ENCODE measurements around the gene RCAN3. TPM values are rescaled to one million over a fixed set of nuclear protein-coding genes. Genes with fewer than 3 reads are reported as not detected.

RCAN3 gene
- total and polyA plus RNA-seq, 2 of the 13 experiments (the other 11 are each of a cell fraction or from before 2014, with no cell fraction given), result 12.2 to 13.3 TPM

- no peak for TF ChIP-seq ZNF407 (CRISPR knock-in tag; IDR thresholded peaks at IDR 0.05; ENCODE audit: not compliant biosample characterization)
- 0 out of 4 replicates have a peak, but pooled peaks of 1 of the 2 experiments have one; percentile 15 for TF ChIP-seq POLR2A (IDR thresholded peaks at IDR 0.05; ENCODE audit: insufficient read depth in 1 of 2, low read depth in 2 of 2, low read length in 2 of 2)
- TF ChIP-seq SOX5 (CRISPR knock-in tag; IDR thresholded peaks at IDR 0.05; ENCODE audit: borderline replicate concordance), result 0 out of 2 replicates have a peak, but pooled peaks have one; percentile 21
- TF ChIP-seq SOX13 (IDR thresholded peaks at IDR 0.05), result no peak
- peak in 1 of 2 experiments; percentile 32; a peak in 1 of 4 replicates for TF ChIP-seq SOX13 (CRISPR knock-in tag; conservative IDR thresholded peaks at IDR 0.05 in 1 of 2, IDR thresholded peaks at IDR 0.05 in 1 of 2)
- no peak for TF ChIP-seq BHLHE40 (IDR thresholded peaks at IDR 0.05; ENCODE audit: low read length)
- TF ChIP-seq NCOA2 (CRISPR knock-in tag; IDR thresholded peaks at IDR 0.05), result 0 out of 2 replicates have a peak, but pooled peaks have one; percentile 31
- TF ChIP-seq REXO4 (CRISPR knock-in tag; IDR thresholded peaks at IDR 0.05; ENCODE audit: borderline replicate concordance), result no peak
- no peak for TF ChIP-seq SOX6 (IDR thresholded peaks at IDR 0.05)
- TF ChIP-seq SOX6 (CRISPR knock-in tag; IDR thresholded peaks at IDR 0.05), result peak; percentile 42
- TF ChIP-seq CHCHD3 (CRISPR knock-in tag; IDR thresholded peaks at IDR 0.05), result no peak
- peak; percentile 53; the same call in 1 of the 2 replicates for TF ChIP-seq FOXO1 (CRISPR knock-in tag; IDR thresholded peaks at IDR 0.05)
- peak; percentile 71; the same call in 1 of the 2 replicates for TF ChIP-seq ZBTB38 (CRISPR knock-in tag; IDR thresholded peaks at IDR 0.05)
- TF ChIP-seq MAFF (IDR thresholded peaks at IDR 0.05; ENCODE audit: low read depth, low read length), result 0 out of 2 replicates have a peak, but pooled peaks have one; percentile 3
- TF ChIP-seq, protein P1, sequence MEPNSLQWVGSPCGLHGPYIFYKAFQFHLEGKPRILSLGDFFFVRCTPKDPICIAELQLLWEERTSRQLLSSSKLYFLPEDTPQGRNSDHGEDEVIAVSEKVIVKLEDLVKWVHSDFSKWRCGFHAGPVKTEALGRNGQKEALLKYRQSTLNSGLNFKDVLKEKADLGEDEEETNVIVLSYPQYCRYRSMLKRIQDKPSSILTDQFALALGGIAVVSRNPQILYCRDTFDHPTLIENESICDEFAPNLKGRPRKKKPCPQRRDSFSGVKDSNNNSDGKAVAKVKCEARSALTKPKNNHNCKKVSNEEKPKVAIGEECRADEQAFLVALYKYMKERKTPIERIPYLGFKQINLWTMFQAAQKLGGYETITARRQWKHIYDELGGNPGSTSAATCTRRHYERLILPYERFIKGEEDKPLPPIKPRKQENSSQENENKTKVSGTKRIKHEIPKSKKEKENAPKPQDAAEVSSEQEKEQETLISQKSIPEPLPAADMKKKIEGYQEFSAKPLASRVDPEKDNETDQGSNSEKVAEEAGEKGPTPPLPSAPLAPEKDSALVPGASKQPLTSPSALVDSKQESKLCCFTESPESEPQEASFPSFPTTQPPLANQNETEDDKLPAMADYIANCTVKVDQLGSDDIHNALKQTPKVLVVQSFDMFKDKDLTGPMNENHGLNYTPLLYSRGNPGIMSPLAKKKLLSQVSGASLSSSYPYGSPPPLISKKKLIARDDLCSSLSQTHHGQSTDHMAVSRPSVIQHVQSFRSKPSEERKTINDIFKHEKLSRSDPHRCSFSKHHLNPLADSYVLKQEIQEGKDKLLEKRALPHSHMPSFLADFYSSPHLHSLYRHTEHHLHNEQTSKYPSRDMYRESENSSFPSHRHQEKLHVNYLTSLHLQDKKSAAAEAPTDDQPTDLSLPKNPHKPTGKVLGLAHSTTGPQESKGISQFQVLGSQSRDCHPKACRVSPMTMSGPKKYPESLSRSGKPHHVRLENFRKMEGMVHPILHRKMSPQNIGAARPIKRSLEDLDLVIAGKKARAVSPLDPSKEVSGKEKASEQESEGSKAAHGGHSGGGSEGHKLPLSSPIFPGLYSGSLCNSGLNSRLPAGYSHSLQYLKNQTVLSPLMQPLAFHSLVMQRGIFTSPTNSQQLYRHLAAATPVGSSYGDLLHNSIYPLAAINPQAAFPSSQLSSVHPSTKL (CRISPR knock-in tag; IDR thresholded peaks at IDR 0.05), result peak; percentile 66
- TF ChIP-seq ZNF552 (CRISPR knock-in tag; IDR thresholded peaks at IDR 0.05; ENCODE audit: borderline replicate concordance), result no peak
- peak; percentile 27; the same call in 1 of the 2 replicates for TF ChIP-seq BCL6 (CRISPR knock-in tag; IDR thresholded peaks at IDR 0.05)
These were observed 83.5 kb downstream of the RCAN3 start (continued) for GRCh38 chr1:24586119-24586518.

All from HepG2 (cell line).